Colon (tissue), 2 donors: Measurements from ENCODE around the gene FKBP1A.

ENCODE experiments used
- FAIRE-seq: peaks from 2 replicates; lab custom pipeline; 2012; peaks lifted over from hg19 to GRCh38; lab: Jason Lieb, UNC
- donor health status: control.
- donor health status: control.

FKBP1A gene

GRCh38 chr20:1392693-1393506, at the start of gene FKBP1A:
Gene FKBP1A, minus strand, starts transcription at chr20:1393054. Its CDS starts 56 bp downstream, at chr20:1392998.
- no peak for FAIRE-seq

GRCh38 chr20:1442304-1442703, 49.5 kb upstream of the FKBP1A start:
- no peak for FAIRE-seq

- no peak for FAIRE-seq
Measured at GRCh38 chr20:1441133-1441532, 48.3 kb upstream of the FKBP1A start.

- no peak for FAIRE-seq
Measured at GRCh38 chr20:1440024-1440423, 47.2 kb upstream of the FKBP1A start.

GRCh38 chr20:1438361-1438760, 45.5 kb upstream of the FKBP1A start:
- FAIRE-seq: no peak

- no peak for FAIRE-seq
Measured at GRCh38 chr20:1437235-1437904, 44.5 kb upstream of the FKBP1A start.

- no peak for FAIRE-seq
Measured at GRCh38 chr20:1436263-1436662, 43.4 kb upstream of the FKBP1A start.

- FAIRE-seq: no peak
Measured at GRCh38 chr20:1435337-1435699, 42.5 kb upstream of the FKBP1A start.

GRCh38 chr20:1434571-1435336, 41.9 kb upstream of the FKBP1A start:
- FAIRE-seq: no peak

GRCh38 chr20:1431158-1431557, 38.3 kb upstream of the FKBP1A start:
- FAIRE-seq: no peak

GRCh38 chr20:1430004-1430451, 37.2 kb upstream of the FKBP1A start:
- no peak for FAIRE-seq

- no peak for FAIRE-seq
Measured at GRCh38 chr20:1429143-1429728, 36.4 kb upstream of the FKBP1A start.

GRCh38 chr20:1427457-1428054, 34.7 kb upstream of the FKBP1A start:
- no peak for FAIRE-seq

GRCh38 chr20:1426231-1426849, 33.5 kb upstream of the FKBP1A start:
- no peak for FAIRE-seq

- FAIRE-seq: no peak
Measured at GRCh38 chr20:1424336-1424735, 31.5 kb upstream of the FKBP1A start.

- no peak for FAIRE-seq
Measured at GRCh38 chr20:1423625-1424106, 30.8 kb upstream of the FKBP1A start.

GRCh38 chr20:1423206-1423605, 30.4 kb upstream of the FKBP1A start:
- FAIRE-seq: no peak

- FAIRE-seq: no peak
Measured at GRCh38 chr20:1422753-1423152, 29.9 kb upstream of the FKBP1A start.

GRCh38 chr20:1420066-1420465, 27.2 kb upstream of the FKBP1A start:
- no peak for FAIRE-seq

- no peak for FAIRE-seq
Measured at GRCh38 chr20:1418350-1418749, 25.5 kb upstream of the FKBP1A start.

GRCh38 chr20:1417790-1418189, 24.9 kb upstream of the FKBP1A start:
- FAIRE-seq: no peak
